Ascending aorta (tissue), 2 donors: ENCODE results near the gene TMEM178A. TPM values are rescaled to one million over a fixed set of nuclear protein-coding genes. Genes with fewer than 3 reads are reported as not detected.

Experiments used
- DNase-seq, 2 donors: peaks; one replicate each; pipeline ENCODE4 v3.0.0-alpha.2; 2019; ENCODE audit warnings: low spot score in 2 of 2
- H3K27ac ChIP-seq, 2 donors: fragments of 200-600 bp; sonication (generic); one replicate each; pipeline ENCODE4 v1.5.1; 2016 to 2017; ENCODE audit warnings: mild to moderate bottlenecking in 1 of 2
- H3K27me3 ChIP-seq: fragments of 200-600 bp; sonication (generic); one replicate; pipeline ENCODE4 v1.5.1; 2017
- H3K36me3 ChIP-seq, 2 donors: fragments of 200-600 bp; sonication (generic); one replicate each; pipeline ENCODE4 v1.5.1; 2016
- H3K4me1 ChIP-seq, 2 donors: fragments of 200-600 bp; sonication (generic); one replicate each; pipeline ENCODE4 v1.5.1; 2016 to 2017; ENCODE audit warnings: mild to moderate bottlenecking in 1 of 2
- H3K4me3 ChIP-seq, 2 donors: fragments of 200-600 bp; sonication (generic); one replicate each; pipeline ENCODE4 v1.5.1; 2016 to 2017; ENCODE audit warnings: mild to moderate bottlenecking in 1 of 2
- H3K9me3 ChIP-seq, 2 donors: fragments of 200-600 bp; sonication (generic); one replicate each; pipeline ENCODE4 v1.5.1; 2016
- CTCF ChIP-seq, 3 experiments: fragments of 200-600 bp in 2 of 3; fragments of 450-650 bp in 1 of 3; sonication (generic) in 2 of 3; IDR thresholded peaks; one replicate each; pipeline ENCODE4 v1.5.1; 2016 to 2019; ENCODE audit warnings: antibody characterized with exemption in 3 of 3, mild to moderate bottlenecking in 1 of 3, moderate library complexity in 1 of 3
- intact Hi-C: fragments of 100-400 bp; cut with DNase I; formaldehyde crosslinking; loops from one replicate; pipeline ENCODE4 v1.15.1; 2023
- total RNA-seq: library from RNA; depleted of rRNA; stranded (reverse); fragments of >200 nt; gene quantifications from one replicate; pipeline ENCODE4 v1.1.0, GENCODE V29; 2016

The TMEM178A gene
- total RNA-seq, 1 donor from 2014 or later, result 29.5 TPM

GRCh38 chr2:39755466-39755865 lies 89.7 kb downstream of the TMEM178A start:
- peaks cover 44 to 85% of the 10 kb centered on the region in 2 donors for H3K36me3 ChIP-seq
- no peaks in the 10 kb centered on the region for H3K9me3 ChIP-seq
- intact Hi-C loops, result no loop called here
- H3K27me3 ChIP-seq, result no peaks in the 10 kb centered on the region
- no peak overlapping the region for H3K27ac ChIP-seq
- no peak for DNase-seq
- no peak overlapping the region for H3K4me3 ChIP-seq
- TF ChIP-seq CTCF (IDR thresholded peaks at IDR 0.05), result no peak
- H3K4me1 ChIP-seq, result no peaks in the 10 kb centered on the region

- H3K36me3 ChIP-seq, result peaks cover 28 to 82% of the 10 kb centered on the region in 2 donors
- TF ChIP-seq CTCF (IDR thresholded peaks at IDR 0.05), result no peak
- no peaks in the 10 kb centered on the region for H3K4me1 ChIP-seq
- no peak for DNase-seq
- no peaks in the 10 kb centered on the region for H3K9me3 ChIP-seq
- H3K4me3 ChIP-seq, result no peak overlapping the region
- H3K27me3 ChIP-seq, result no peaks in the 10 kb centered on the region
- intact Hi-C loops, result no loop called here
- H3K27ac ChIP-seq, result no peak overlapping the region
Measured at GRCh38 chr2:39757156-39757555, 91.4 kb downstream of the TMEM178A start.

GRCh38 chr2:39762448-39762847 lies 96.7 kb downstream of the TMEM178A start:
- DNase-seq, result no peak
- Histone ChIP-seq H3K27me3 (no peaks in the 10 kb centered on the region), H3K9me3 (no peaks in the 10 kb centered on the region), H3K27ac (no peak overlapping the region), H3K36me3 (peaks cover 13 to 73% of the 10 kb centered on the region in 2 donors), H3K4me1 (no peaks in the 10 kb centered on the region), H3K4me3 (no peak overlapping the region)
- no peak for TF ChIP-seq CTCF (IDR thresholded peaks at IDR 0.05)
- intact Hi-C loops, result no loop called here

Other genes with a start within 250 kb of the TMEM178A start
- 34.1 TPM for gene MAP4K3, start 228.6 kb upstream of the TMEM178A start, total RNA-seq
- 13.0 TPM for gene THUMPD2, start 113.3 kb downstream of the TMEM178A start, total RNA-seq